H1 (cell line): Measurements from ENCODE around the gene FHOD1. TPM values are rescaled to one million over a fixed set of nuclear protein-coding genes. Genes with fewer than 3 reads are reported as not detected.

Experiments
- CTCF ChIA-PET: fragments of 300-600 bp; sonication (Branson Sonifier 250); formaldehyde crosslinking; loops from one replicate; lab custom pipeline; 2021; ENCODE audit not compliant: partially characterized antibody; lab: Charles Lee
- POLR2A ChIA-PET: fragments of 300-600 bp; sonication (Branson Sonifier 250); formaldehyde crosslinking; loops from one replicate; lab custom pipeline; 2021; ENCODE audit warnings: inconsistent platforms; ENCODE audit not compliant: partially characterized antibody; lab: Charles Lee
- DNase-seq, 2 experiments: peaks; one replicate each; pipeline versions ENCODE4 v3.0.0 to v3.0.0-alpha.2; 2010 to 2022; ENCODE audit warnings: low spot score in 2 of 2, low read depth in 1 of 2, mixed read lengths in 1 of 2
- FAIRE-seq: peaks from 2 replicates; lab custom pipeline; 2011; peaks lifted over from hg19 to GRCh38; lab: Jason Lieb, UNC
- H2AFZ ChIP-seq: 2 replicates; pipeline ENCODE4 v1.8.1; 2012; ENCODE audit warnings: low read length, inconsistent platforms
- H2AK5ac ChIP-seq: 2 replicates; pipeline ENCODE4 v1.6.1; 2013; ENCODE audit warnings: low read depth, low read length
- H2BK120ac ChIP-seq: replicated peaks from 2 replicates; pipeline ENCODE3; 2013; ENCODE audit warnings: low read depth, low read length, inconsistent platforms
- H2BK12ac ChIP-seq: 2 replicates; pipeline ENCODE4 v1.6.1; 2013; ENCODE audit warnings: low read depth, low read length
- H2BK15ac ChIP-seq: 2 replicates; pipeline ENCODE4 v1.6.1; 2013; ENCODE audit warnings: low read length
- H2BK20ac ChIP-seq: 2 replicates; pipeline ENCODE4 v1.6.1; 2013; ENCODE audit warnings: low read length
- H2BK5ac ChIP-seq: 2 replicates; pipeline ENCODE4 v1.6.1; 2013; ENCODE audit warnings: low read depth, low read length
- H3K14ac ChIP-seq: 2 replicates; pipeline ENCODE4 v1.6.1; 2013; ENCODE audit warnings: inconsistent platforms; ENCODE audit not compliant: insufficient read length
- H3K18ac ChIP-seq: 2 replicates; pipeline ENCODE4 v1.6.1; 2013; ENCODE audit warnings: low read length; ENCODE audit errors: extremely low read depth
- H3K23ac ChIP-seq: 2 replicates; pipeline ENCODE4 v1.6.1; 2013; ENCODE audit warnings: inconsistent platforms; ENCODE audit not compliant: insufficient read length
- H3K23me2 ChIP-seq: 2 replicates; pipeline ENCODE4 v1.6.1; 2013; ENCODE audit warnings: low read depth, low read length
- H3K27ac ChIP-seq: 2 replicates; pipeline ENCODE4 v1.6.1; 2011; ENCODE audit warnings: low read depth, low read length, inconsistent platforms
- H3K27me3 ChIP-seq, 4 experiments: replicated peaks in 1 of 4; 1 replicate in 1 of 4; 2 replicates in 3 of 4; pipeline versions ENCODE4 v1.6.1 to v1.8.1; 2011 to 2013; ENCODE audit warnings: low read length in 3 of 4, mild to moderate bottlenecking in 3 of 4, inconsistent platforms in 2 of 4, mixed read lengths in 2 of 4, moderate library complexity in 1 of 4; ENCODE audit not compliant: control insufficient read depth in 3 of 4, insufficient read depth in 3 of 4; ENCODE audit errors: extremely low read depth in 1 of 4
- H3K36me3 ChIP-seq, 4 experiments: 2 replicates each; pipeline versions ENCODE4 v1.6.1 to v1.8.1; 2011 to 2013; ENCODE audit warnings: mild to moderate bottlenecking in 4 of 4, low read length in 3 of 4, moderate library complexity in 2 of 4, control low read depth in 1 of 4, inconsistent platforms in 1 of 4; ENCODE audit not compliant: insufficient read depth in 4 of 4, control insufficient read depth in 2 of 4
- H3K4ac ChIP-seq: replicated peaks from 2 replicates; pipeline ENCODE3; 2013; ENCODE audit warnings: low read length, low read depth, mixed read lengths, inconsistent platforms; ENCODE audit not compliant: insufficient read length
- H3K4me1 ChIP-seq, 4 experiments: replicated peaks in 1 of 4; 1 replicate in 1 of 4; 2 replicates in 3 of 4; pipeline versions ENCODE4 v1.6.1 to v1.8.1; 2011 to 2013; ENCODE audit warnings: low read length in 3 of 4, inconsistent platforms in 2 of 4, mixed read lengths in 1 of 4; ENCODE audit not compliant: insufficient read depth in 4 of 4, control insufficient read depth in 3 of 4
- H3K4me2 ChIP-seq, 2 experiments: 2 replicates each; pipeline versions ENCODE4 v1.6.1 to v1.8.1; 2011 to 2013; ENCODE audit warnings: low read depth in 2 of 2, low read length in 2 of 2, control low read depth in 1 of 2, inconsistent platforms in 1 of 2, mild to moderate bottlenecking in 1 of 2; ENCODE audit not compliant: insufficient read depth in 1 of 2
- H3K4me3 ChIP-seq, 4 experiments: fragments of 200-600, 300-600 bp in 1 of 4; sonication (generic), shearing (Covaris generic), sonication (Bioruptor Twin) in 1 of 4; 2 replicates each; pipeline versions ENCODE4 v1.5.1 to v1.8.1; 2011 to 2016; ENCODE audit warnings: low read length in 4 of 4, low read depth in 3 of 4, control low read depth in 2 of 4, inconsistent platforms in 2 of 4, mild to moderate bottlenecking in 2 of 4, mixed read lengths in 1 of 4, moderate library complexity in 1 of 4; ENCODE audit not compliant: insufficient read depth in 2 of 4; ENCODE audit errors: extremely low read depth in 1 of 4
- H3K56ac ChIP-seq: replicated peaks from 2 replicates; pipeline ENCODE3; 2013; ENCODE audit warnings: low read depth, mild to moderate bottlenecking, mixed read lengths, low read length, inconsistent platforms; ENCODE audit not compliant: insufficient read length
- H3K79me1 ChIP-seq: 2 replicates; pipeline ENCODE4 v1.6.1; 2013; ENCODE audit warnings: low read depth, low read length, control low read depth
- H3K79me2 ChIP-seq, 2 experiments: 2 replicates each; pipeline versions ENCODE4 v1.6.1 to v1.8.1; 2012 to 2013; ENCODE audit warnings: low read length in 2 of 2, mild to moderate bottlenecking in 2 of 2, inconsistent platforms in 1 of 2; ENCODE audit not compliant: insufficient read depth in 2 of 2, control insufficient read depth in 1 of 2
- H3K9ac ChIP-seq, 4 experiments: replicated peaks in 1 of 4; 1 replicate in 1 of 4; 2 replicates in 3 of 4; pipeline versions ENCODE4 v1.6.1 to v1.8.1; 2011 to 2013; ENCODE audit warnings: low read depth in 3 of 4, low read length in 3 of 4, control low read depth in 2 of 4, mild to moderate bottlenecking in 2 of 4, moderate library complexity in 2 of 4, inconsistent platforms in 1 of 4; ENCODE audit errors: extremely low read depth in 1 of 4
- H3K9me3 ChIP-seq, 2 experiments: 2 replicates each; pipeline versions ENCODE4 v1.6.1 to v1.8.1; 2012 to 2013; ENCODE audit warnings: mild to moderate bottlenecking in 2 of 2, moderate library complexity in 2 of 2, control low read depth in 1 of 2, inconsistent platforms in 1 of 2, low read depth in 1 of 2, low read length in 1 of 2, mixed read lengths in 1 of 2; ENCODE audit not compliant: insufficient read depth in 2 of 2
- H4K20me1 ChIP-seq, 2 experiments: replicated peaks in 1 of 2; 2 replicates each; pipeline versions ENCODE3 to v1.8.1; 2011 to 2013; ENCODE audit warnings: inconsistent platforms in 2 of 2, low read length in 2 of 2, mild to moderate bottlenecking in 1 of 2; ENCODE audit not compliant: insufficient read depth in 2 of 2, control insufficient read depth in 1 of 2
- H4K5ac ChIP-seq: 2 replicates; pipeline ENCODE4 v1.6.1; 2013; ENCODE audit warnings: low read length, low read depth, mixed read lengths, inconsistent platforms; ENCODE audit not compliant: insufficient read length
- H4K8ac ChIP-seq: 2 replicates; pipeline ENCODE4 v1.8.0; 2013; ENCODE audit warnings: mild to moderate bottlenecking, moderate library complexity, low read length, inconsistent platforms; ENCODE audit not compliant: insufficient read depth; ENCODE audit errors: extremely low read depth
- H4K91ac ChIP-seq: replicated peaks from 2 replicates; pipeline ENCODE3; 2013; ENCODE audit warnings: low read length, mixed read lengths, inconsistent platforms; ENCODE audit not compliant: insufficient read length
- CBX5 ChIP-seq: fragments of 300-800, 300-1000 bp; sonication (generic); IDR thresholded peaks from 2 replicates; pipeline ENCODE4 v1.7.1; 2016; ENCODE audit warnings: antibody characterized with exemption, low read length, low read depth
- CBX8 ChIP-seq: fragments of 300-800, 300-1000 bp; sonication (generic); IDR thresholded peaks from 2 replicates; pipeline ENCODE4 v1.7.1; 2016; ENCODE audit warnings: low read depth, low read length, borderline replicate concordance
- JUN ChIP-seq: IDR thresholded peaks from 2 replicates; pipeline ENCODE4 v1.6.1; 2011; ENCODE audit warnings: low read depth, mild to moderate bottlenecking, improper control_type of control experiment, low read length
- KDM1A ChIP-seq: fragments of 200-600, 300-600 bp; sonication (generic); IDR thresholded peaks from 2 replicates; pipeline ENCODE4 v1.7.1; 2016; ENCODE audit warnings: mild to moderate bottlenecking, low read length, borderline replicate concordance
- MAFK ChIP-seq: IDR thresholded peaks from 2 replicates; pipeline ENCODE4 v1.6.1; 2012; ENCODE audit warnings: low read depth, mild to moderate bottlenecking, improper control_type of control experiment, low read length
- MAX ChIP-seq: IDR thresholded peaks from 2 replicates; pipeline ENCODE4 v1.6.1; 2012; ENCODE audit warnings: inconsistent platforms
- RNF2 ChIP-seq: fragments of 200-900, 300-1000 bp; sonication (generic); IDR thresholded peaks from 2 replicates; pipeline ENCODE4 v1.7.1; 2016; ENCODE audit warnings: borderline replicate concordance, low read depth, mild to moderate bottlenecking, antibody characterized with exemption, low read length; ENCODE audit not compliant: poor library complexity, severe bottlenecking; ENCODE audit errors: missing control alignments
- SIX5 ChIP-seq: IDR thresholded peaks from 2 replicates; pipeline ENCODE4 v1.6.1; 2011; ENCODE audit warnings: mild to moderate bottlenecking, low read depth, low read length
- TAF7 ChIP-seq: optimal IDR thresholded peaks from 2 replicates; pipeline ENCODE3; 2011; ENCODE audit warnings: low read depth, mild to moderate bottlenecking, inconsistent platforms, low read length, moderate library complexity, borderline replicate concordance
- TBP ChIP-seq: IDR thresholded peaks from 2 replicates; pipeline ENCODE4 v1.6.1; 2011; ENCODE audit warnings: low read depth, low read length, improper control_type of control experiment
- WGBS, 2 experiments: shearing (Covaris generic) in 1 of 2; methylation state at CpG; one replicate each; pipeline versions ENCODE4 v1.1.6 to v1.1.7; 2013 to 2015; ENCODE audit warnings: low lambda C conversion rate in 2 of 2, mixed read lengths in 2 of 2, inconsistent platforms in 1 of 2, low coverage in 1 of 2, missing lambda C conversion rate in 1 of 2; ENCODE audit not compliant: insufficient replicate concordance in 2 of 2, insufficient coverage in 1 of 2, insufficient read length in 1 of 2; ENCODE audit errors: extremely low coverage in 1 of 2, missing lambda C conversion rate in 1 of 2; 5-methylcytosine and 5-hydroxymethylcytosine counted together
- polyA plus RNA-seq, 7 experiments: library from polyadenylated mRNA; depleted of rRNA in 3 of 7; stranded (reverse) in 5 of 7; unstranded in 2 of 7; fragments of >200 nt in 5 of 7; fragments of 200-250 nt in 2 of 7; gene quantifications; 1 replicate in 5 of 7; 2 replicates in 1 of 7; 4 replicates in 1 of 7; pipeline versions ENCODE4 v1.2.1 to v1.2.3, GENCODE V29; 2011 to 2013; ENCODE audit warnings: missing spikeins in 2 of 7, mixed read lengths in 2 of 7
- total RNA-seq: library from RNA; stranded (reverse); fragmentation: NEBNext Ultra II Directional; extraction: Animal tissue kit (Norgen Biotek cat#: 25700); gene quantifications from 2 replicates; pipeline ENCODE4 v1.2.1, GENCODE V29; 2021

FHOD1 gene
- total and polyA plus RNA-seq, 2 of the 8 experiments (the other 6 are each of a cell fraction or from before 2014, with no cell fraction given): 31.3 to 60.7 TPM

DNA sequence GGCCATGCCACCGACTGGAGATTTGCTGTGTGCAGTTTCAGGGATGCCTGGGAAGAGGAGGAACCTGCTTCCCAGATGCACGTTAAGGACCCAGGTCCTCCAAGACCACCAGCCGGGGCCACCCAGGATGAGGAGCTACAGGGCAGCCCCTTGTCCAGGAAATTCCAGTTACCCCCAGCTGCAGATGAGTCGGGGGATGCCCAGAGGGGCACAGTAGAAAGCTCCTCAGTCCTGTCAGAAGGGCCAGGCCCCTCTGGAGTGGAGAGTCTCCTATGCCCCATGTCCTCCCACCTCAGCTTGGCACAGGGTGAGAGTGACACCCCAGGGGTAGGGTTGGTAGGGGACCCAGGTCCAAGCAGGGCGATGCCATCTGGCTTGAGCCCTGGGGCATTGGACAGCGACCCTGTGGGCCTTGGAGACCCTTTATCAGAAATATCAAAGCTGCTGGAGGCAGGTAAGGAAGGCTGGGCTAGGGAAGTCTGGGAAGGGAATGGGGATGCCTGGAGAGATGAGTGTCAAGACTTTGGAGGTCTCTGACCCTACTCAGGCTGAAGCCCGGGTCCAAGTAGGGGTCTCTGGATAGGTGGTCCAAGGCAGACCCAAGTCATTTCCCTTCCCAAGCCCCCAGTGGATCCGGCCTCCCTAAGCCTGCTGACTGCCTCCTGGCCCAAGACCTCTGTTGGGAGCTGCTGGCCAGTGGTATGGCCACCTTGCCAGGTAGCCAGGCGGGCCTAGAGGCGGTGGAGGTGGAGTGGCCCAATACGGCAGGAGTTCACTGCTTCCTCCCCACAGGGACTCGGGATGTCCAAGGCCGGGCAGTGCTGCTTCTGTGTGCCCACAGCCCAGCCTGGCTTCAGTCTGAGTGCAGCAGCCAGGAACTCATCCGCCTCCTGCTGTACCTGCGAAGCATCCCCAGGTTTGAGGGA is 33.1 kb upstream of the FHOD1 start:
- ChIA-PET CTCF (interaction anchor here (0.6 to 10.5 kb wide), 19 partner anchors 10 to 297 kb away, joined by 3 to 217 read pairs (median 5); partner anchors contain the start of genes ATP6V0D1, FHOD1, KCTD19 and LRRC36), POLR2A (interaction anchor here (1.4 to 2.8 kb wide), 3 partner anchors 16 to 48 kb away, joined by 4 to 12 read pairs (median 4); partner anchors contain the start of genes FHOD1 and SLC9A5)
- WGBS, 2 experiments: 91% methylated on average over 15 of the region's 15 CpGs; no CpG with 5 or more reads in 1 of the 2 experiments
- Histone ChIP-seq H3K23ac (no peak overlapping the region), H2BK20ac (no peak overlapping the region), H3K4me3 (peak overlapping the region in 1 of 4 experiments; percentile 70; a peak in 1 of 8 replicates), H3K4me1 (peaks cover 0 to 2% (median 0%) of the 10 kb centered on the region in 4 experiments; a peak in 1 of 7 replicates), H4K91ac (no peak overlapping the region), H3K79me2 (no peaks in the 10 kb centered on the region), H3K4me2 (peak overlapping the region in 1 of 2 experiments; percentile 0; a peak in 1 of 4 replicates), H3K18ac (no peak overlapping the region), H2BK120ac (no peak overlapping the region), H3K9ac (no peak overlapping the region), H2AK5ac (no peak overlapping the region), H3K79me1 (no peaks in the 10 kb centered on the region), H3K36me3 (no peaks in the 10 kb centered on the region), H2AFZ (no peak overlapping the region), H4K20me1 (peaks cover under 1 to 5% of the 10 kb centered on the region in 2 experiments), H3K4ac (no peak overlapping the region), H2BK15ac (no peak overlapping the region), H3K14ac (no peak overlapping the region), H4K5ac (no peak overlapping the region), H3K23me2 (peaks cover 4% of the 10 kb centered on the region; the same call in 1 of the 2 replicates), H3K27ac (no peak overlapping the region), H4K8ac (no peak overlapping the region; the same call in 1 of the 2 replicates), H3K27me3 (peaks cover 0 to 15% (median 12%) of the 10 kb centered on the region in 4 experiments; a peak in 5 of 7 replicates), H2BK5ac (no peak overlapping the region), H2BK12ac (no peak overlapping the region), H3K9me3 (no peaks in the 10 kb centered on the region), H3K56ac (no peak overlapping the region)
- FAIRE-seq (no peak), DNase-seq (no peak)
- TF ChIP-seq KDM1A (no peak), JUN (no peak), CBX8 (no peak), CBX5 (no peak), SIX5 (no peak), MAFK (no peak), TAF7 (no peak), TBP (no peak), MAX (no peak), RNF2 (no peak)
